ENCODE results near the gene LDOC1. TPM values are rescaled to one million over a fixed set of nuclear protein-coding genes. Genes with fewer than 3 reads are reported as not detected.

The LDOC1 gene
- total RNA-seq, 1 experiment from 2014 or later, result 16.9 TPM

- ChIA-PET CTCF (no interaction called here), POLR2A (no interaction called here)
- no peak for ATAC-seq
- Mint-ChIP-seq H3K27ac (no peak overlapping the region), H3K36me3 (peaks cover 15% of the 10 kb centered on the region; the same call in 1 of the 2 replicates), H3K27me3 (ENCODE audit: low read depth) (peaks cover 3% of the 10 kb centered on the region; the same call in 1 of the 2 replicates), H3K9me3 (peaks cover 5% of the 10 kb centered on the region; the same call in 1 of the 2 replicates), H3K4me3 (peak overlapping the region; percentile 72), H3K4me1 (peaks cover 8% of the 10 kb centered on the region)
- DNase-seq (ENCODE audit: low spot score), result no peak
- no peak for TF ChIP-seq EMX1 (CRISPR knock-in tag; IDR thresholded peaks at IDR 0.05)
- TF ChIP-seq GRHL2 (CRISPR knock-in tag; IDR thresholded peaks at IDR 0.05; ENCODE audit: insufficient replicate concordance, severe bottlenecking), result no peak
- no peak for TF ChIP-seq ZSCAN18 (CRISPR knock-in tag; IDR thresholded peaks at IDR 0.05)
- TF ChIP-seq ZMAT4 (CRISPR knock-in tag; IDR thresholded peaks at IDR 0.05), result no peak
- no peak for TF ChIP-seq TEAD1 (CRISPR knock-in tag; IDR thresholded peaks at IDR 0.05)
- no peak for TF ChIP-seq ARID4B (CRISPR knock-in tag; IDR thresholded peaks at IDR 0.05; ENCODE audit: borderline replicate concordance)
- no peak for TF ChIP-seq NFATC4 (CRISPR knock-in tag; IDR thresholded peaks at IDR 0.05)
- no peak for TF ChIP-seq NFYB (CRISPR knock-in tag; conservative IDR thresholded peaks at IDR 0.05; ENCODE audit: low read depth)
- no peak for TF ChIP-seq MAX (CRISPR knock-in tag; IDR thresholded peaks at IDR 0.05)
- TF ChIP-seq HMGA2 (CRISPR knock-in tag; IDR thresholded peaks at IDR 0.05), result no peak
- TF ChIP-seq E2F5 (CRISPR knock-in tag; IDR thresholded peaks at IDR 0.05), result no peak
- no peak for TF ChIP-seq ATF3 (CRISPR knock-in tag; conservative IDR thresholded peaks at IDR 0.05)
- TF ChIP-seq MYBL2 (CRISPR knock-in tag; IDR thresholded peaks at IDR 0.05), result no peak
- no peak for TF ChIP-seq ZNF396 (CRISPR knock-in tag; IDR thresholded peaks at IDR 0.05; ENCODE audit: borderline replicate concordance)
- TF ChIP-seq SOX15 (CRISPR knock-in tag; IDR thresholded peaks at IDR 0.05), result no peak
- no peak for TF ChIP-seq CBFB (CRISPR knock-in tag; IDR thresholded peaks at IDR 0.05; ENCODE audit: low read depth)
- TF ChIP-seq ZNF263 (CRISPR knock-in tag; IDR thresholded peaks at IDR 0.05; ENCODE audit: low read depth), result no peak
- no peak for TF ChIP-seq ERG (CRISPR knock-in tag; IDR thresholded peaks at IDR 0.05)
- no peak for TF ChIP-seq TEAD4 (CRISPR knock-in tag; IDR thresholded peaks at IDR 0.05)
- no peak for TF ChIP-seq ZBTB21 (CRISPR knock-in tag; IDR thresholded peaks at IDR 0.05; ENCODE audit: borderline replicate concordance)
Measured at GRCh38 chrX:141175786-141176185, 1.1 kb downstream of the LDOC1 start.
